ENCODE measurements around the gene PROKR1.
A peak's percentile ranks its signal among the peaks of the same experiment; 100 is the strongest.

Gene PROKR1

GRCh38 chr2:68637047-68637446 is 6.3 kb upstream of the PROKR1 start:
- DNase-seq (ENCODE audit: low read depth in 1 of 2, low spot score in 1 of 2) = no peak
- Histone ChIP-seq H3K27me3 (ENCODE audit: insufficient read depth, poor library complexity, severe bottlenecking) (no peaks in the 10 kb centered on the region), H3K27ac (replicated peaks) (no peak overlapping the region), H3K4me3 (replicated peaks; ENCODE audit: insufficient read depth, low read length) (no peak overlapping the region)
- TF ChIP-seq, protein P1, sequence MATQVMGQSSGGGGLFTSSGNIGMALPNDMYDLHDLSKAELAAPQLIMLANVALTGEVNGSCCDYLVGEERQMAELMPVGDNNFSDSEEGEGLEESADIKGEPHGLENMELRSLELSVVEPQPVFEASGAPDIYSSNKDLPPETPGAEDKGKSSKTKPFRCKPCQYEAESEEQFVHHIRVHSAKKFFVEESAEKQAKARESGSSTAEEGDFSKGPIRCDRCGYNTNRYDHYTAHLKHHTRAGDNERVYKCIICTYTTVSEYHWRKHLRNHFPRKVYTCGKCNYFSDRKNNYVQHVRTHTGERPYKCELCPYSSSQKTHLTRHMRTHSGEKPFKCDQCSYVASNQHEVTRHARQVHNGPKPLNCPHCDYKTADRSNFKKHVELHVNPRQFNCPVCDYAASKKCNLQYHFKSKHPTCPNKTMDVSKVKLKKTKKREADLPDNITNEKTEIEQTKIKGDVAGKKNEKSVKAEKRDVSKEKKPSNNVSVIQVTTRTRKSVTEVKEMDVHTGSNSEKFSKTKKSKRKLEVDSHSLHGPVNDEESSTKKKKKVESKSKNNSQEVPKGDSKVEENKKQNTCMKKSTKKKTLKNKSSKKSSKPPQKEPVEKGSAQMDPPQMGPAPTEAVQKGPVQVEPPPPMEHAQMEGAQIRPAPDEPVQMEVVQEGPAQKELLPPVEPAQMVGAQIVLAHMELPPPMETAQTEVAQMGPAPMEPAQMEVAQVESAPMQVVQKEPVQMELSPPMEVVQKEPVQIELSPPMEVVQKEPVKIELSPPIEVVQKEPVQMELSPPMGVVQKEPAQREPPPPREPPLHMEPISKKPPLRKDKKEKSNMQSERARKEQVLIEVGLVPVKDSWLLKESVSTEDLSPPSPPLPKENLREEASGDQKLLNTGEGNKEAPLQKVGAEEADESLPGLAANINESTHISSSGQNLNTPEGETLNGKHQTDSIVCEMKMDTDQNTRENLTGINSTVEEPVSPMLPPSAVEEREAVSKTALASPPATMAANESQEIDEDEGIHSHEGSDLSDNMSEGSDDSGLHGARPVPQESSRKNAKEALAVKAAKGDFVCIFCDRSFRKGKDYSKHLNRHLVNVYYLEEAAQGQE (IDR thresholded peaks at IDR 0.05; ENCODE audit: insufficient replicate concordance, low read depth) = no peak
- TF ChIP-seq SPI1 (IDR thresholded peaks at IDR 0.05; ENCODE audit: borderline replicate concordance, low read depth) (no peak), GABPA (IDR thresholded peaks at IDR 0.05; ENCODE audit: low read depth) (no peak), CTCF (IDR thresholded peaks at IDR 0.05; ENCODE audit: insufficient read depth, low read length) (no peak), POLR2AphosphoS5 (IDR thresholded peaks at IDR 0.05; ENCODE audit: low read depth) (no peak)

- Histone ChIP-seq H3K27me3 (ENCODE audit: insufficient read depth, poor library complexity, severe bottlenecking) (peaks cover 25% of the 10 kb centered on the region), H3K27ac (replicated peaks) (no peak overlapping the region), H3K4me3 (replicated peaks; ENCODE audit: insufficient read depth, low read length) (peak overlapping the region; percentile 37)
- no peak for TF ChIP-seq SPI1 (IDR thresholded peaks at IDR 0.05; ENCODE audit: borderline replicate concordance, low read depth)
- no peak for TF ChIP-seq GABPA (IDR thresholded peaks at IDR 0.05; ENCODE audit: low read depth)
- TF ChIP-seq POLR2AphosphoS5 (IDR thresholded peaks at IDR 0.05; ENCODE audit: low read depth) = no peak
- no peak for TF ChIP-seq CTCF (IDR thresholded peaks at IDR 0.05; ENCODE audit: insufficient read depth, low read length)
- TF ChIP-seq, protein P1 (IDR thresholded peaks at IDR 0.05; ENCODE audit: insufficient replicate concordance, low read depth) = no peak
- DNase-seq (ENCODE audit: low read depth in 1 of 2, low spot score in 1 of 2) = no peak
Observed at GRCh38 chr2:68643874-68644485, 601 bp downstream of the PROKR1 start.

GRCh38 chr2:68645523-68645922 is 2.1 kb downstream of the PROKR1 start:
- peaks cover 25% of the 10 kb centered on the region for H3K27me3 ChIP-seq (ENCODE audit: insufficient read depth, poor library complexity, severe bottlenecking)
- DNase-seq (ENCODE audit: low read depth in 1 of 2, low spot score in 1 of 2) = no peak

GRCh38 chr2:68646303-68646702 is 2.9 kb downstream of the PROKR1 start:
- peak in 1 of 2 experiments; percentile 17 for DNase-seq (ENCODE audit: low read depth in 1 of 2, low spot score in 1 of 2)
- Histone ChIP-seq H3K27me3 (ENCODE audit: insufficient read depth, poor library complexity, severe bottlenecking) (peaks cover 25% of the 10 kb centered on the region), H3K27ac (replicated peaks) (no peak overlapping the region), H3K4me3 (replicated peaks; ENCODE audit: insufficient read depth, low read length) (no peak overlapping the region)
- TF ChIP-seq CTCF (IDR thresholded peaks at IDR 0.05; ENCODE audit: insufficient read depth, low read length) (peak; percentile 20), SPI1 (IDR thresholded peaks at IDR 0.05; ENCODE audit: borderline replicate concordance, low read depth) (no peak; the same call in 1 of the 2 replicates), POLR2AphosphoS5 (IDR thresholded peaks at IDR 0.05; ENCODE audit: low read depth) (no peak), GABPA (IDR thresholded peaks at IDR 0.05; ENCODE audit: low read depth) (no peak)
- TF ChIP-seq, protein P1 (IDR thresholded peaks at IDR 0.05; ENCODE audit: insufficient replicate concordance, low read depth) = no peak

More at GRCh38 chr2:68645523-68645922, 2.1 kb downstream of the PROKR1 start:
- TF ChIP-seq SPI1 (IDR thresholded peaks at IDR 0.05; ENCODE audit: borderline replicate concordance, low read depth) = no peak
- no peak for TF ChIP-seq GABPA (IDR thresholded peaks at IDR 0.05; ENCODE audit: low read depth)
- H3K27ac ChIP-seq (replicated peaks) = no peak overlapping the region
- H3K4me3 ChIP-seq (replicated peaks; ENCODE audit: insufficient read depth, low read length) = no peak overlapping the region
